Spleen (tissue), 11 donors: ENCODE data around the gene IZUMO4. TPM values are rescaled to one million over a fixed set of nuclear protein-coding genes. Genes with fewer than 3 reads are reported as not detected.

Source experiments
- DNase-seq: peaks from one replicate; pipeline ENCODE4 v3.0.0-alpha.2; 2020
- H3K27ac ChIP-seq, 8 donors: fragments of 200-600 bp; sonication (generic) in 7 of 8; 1 replicate in 4 of 8; 2 replicates in 4 of 8; pipeline versions ENCODE4 v1.5.0 to v1.8.0; 2016 to 2021; ENCODE audit warnings: inconsistent platforms in 4 of 8, mild to moderate bottlenecking in 4 of 8, moderate library complexity in 1 of 8
- H3K27me3 ChIP-seq, 7 donors: fragments of 200-600 bp; sonication (generic) in 6 of 7; replicated peaks in 1 of 7; 1 replicate in 4 of 7; 2 replicates in 3 of 7; pipeline versions ENCODE4 v1.5.0 to v1.8.0; 2016 to 2021; ENCODE audit warnings: inconsistent platforms in 3 of 7, mild to moderate bottlenecking in 1 of 7
- H3K36me3 ChIP-seq, 6 donors: fragments of 200-600 bp; sonication (generic) in 5 of 6; 1 replicate in 4 of 6; 2 replicates in 2 of 6; pipeline versions ENCODE4 v1.5.0 to v1.8.0; 2016 to 2021; ENCODE audit warnings: inconsistent platforms in 2 of 6
- H3K4me1 ChIP-seq, 6 donors: fragments of 200-600 bp; sonication (generic) in 5 of 6; 1 replicate in 3 of 6; 2 replicates in 3 of 6; pipeline versions ENCODE4 v1.5.0 to v1.8.0; 2016 to 2021; ENCODE audit warnings: inconsistent platforms in 3 of 6
- H3K4me3 ChIP-seq, 8 donors: fragments of 200-600 bp; sonication (generic) in 7 of 8; 1 replicate in 4 of 8; 2 replicates in 4 of 8; pipeline versions ENCODE4 v1.5.0 to v1.8.0; 2016 to 2021; ENCODE audit warnings: inconsistent platforms in 4 of 8, mild to moderate bottlenecking in 4 of 8, moderate library complexity in 2 of 8
- H3K9me3 ChIP-seq, 8 donors: fragments of 200-600 bp; sonication (generic) in 7 of 8; 1 replicate in 4 of 8; 2 replicates in 4 of 8; pipeline versions ENCODE4 v1.5.0 to v1.8.0; 2016 to 2021; ENCODE audit warnings: inconsistent platforms in 4 of 8
- CTCF ChIP-seq, 11 experiments: fragments of 200-600 bp in 7 of 11; fragments of 450-650 bp in 4 of 11; sonication (generic) in 4 of 11; IDR thresholded peaks in 8 of 11; conservative IDR thresholded peaks in 3 of 11; 1 replicate in 7 of 11; 2 replicates in 4 of 11; pipeline versions ENCODE4 v1.4.0 to v1.8.0; 2016 to 2021; ENCODE audit warnings: antibody characterized with exemption in 11 of 11, inconsistent platforms in 4 of 11, mild to moderate bottlenecking in 1 of 11
- POLR2A ChIP-seq, 3 donors: fragments of 450-650 bp; IDR thresholded peaks; one replicate each; pipeline ENCODE4 v1.5.1; 2017; ENCODE audit warnings: antibody characterized with exemption in 3 of 3, mild to moderate bottlenecking in 1 of 3
- POLR2AphosphoS5 ChIP-seq, 3 donors: sonication (generic); formaldehyde crosslinking; IDR thresholded peaks; one replicate each; pipeline ENCODE4 v1.5.1; 2017; ENCODE audit warnings: antibody characterized with exemption in 3 of 3
- WGBS, 5 donors: extraction: QIAGEN DNeasy Blood & Tissue Kit in 3 of 5; methylation state at CpG; one replicate each; pipeline versions ENCODE4 v1.1.5 to v1.1.7; 2013 to 2018; 5-methylcytosine and 5-hydroxymethylcytosine counted together
- intact Hi-C: fragments of 100-400 bp; cut with DNase I; formaldehyde crosslinking; loops from one replicate; pipeline ENCODE4 v1.15.0; 2023; ENCODE audit warnings: low total_unique reads
- polyA plus RNA-seq, 3 donors: library from polyadenylated mRNA; stranded (reverse); fragments of 200-250 nt; gene quantifications; one replicate each; pipeline ENCODE4 v1.2.1, GENCODE V29; 2013
- total RNA-seq, 7 donors: library from RNA; depleted of rRNA in 3 of 7; stranded (reverse); fragments of >200 nt in 3 of 7; fragmentation: NEBNext Ultra II Directional in 4 of 7; extraction: Animal tissue kit (Norgen Biotek cat#: 25700) in 4 of 7; gene quantifications; one replicate each; pipeline versions ENCODE4 v1.1.0 to v1.2.1, GENCODE V29; 2016 to 2021
- donor health status: healthy with polysubstance abuse.
- donor health status: DM: no; HTN: no; CAD: no; lungs with moderate emphysema.
- donor health status: DM: no; HTN: no; CAD: no.
- donor health status: Bipolar disorder and iron deficiency.
- donor health status: healthy.
- donor health status: DM: no; HTN: no; CAD: no.
- donor health status: DM: yes; HTN: yes; CAD: no.

The IZUMO4 gene
- total and polyA plus RNA-seq, 10 donors, result 1.9 to 25.9 (median 5.7) TPM

GRCh38 chr19:2138061-2138728 lies 41.5 kb downstream of the IZUMO4 start:
- Histone ChIP-seq H3K4me3 (no peak overlapping the region), H3K9me3 (no peaks in the 10 kb centered on the region), H3K27me3 (no peaks in the 10 kb centered on the region), H3K27ac (no peak overlapping the region), H3K4me1 (peaks cover 0 to 36% (median 3%) of the 10 kb centered on the region in 6 donors), H3K36me3 (peaks cover 3 to 87% (median 53%) of the 10 kb centered on the region in 6 donors)
- TF ChIP-seq POLR2AphosphoS5 (IDR thresholded peaks at IDR 0.05) (peak in 1 of 3 donors; percentile 6), POLR2A (IDR thresholded peaks at IDR 0.05) (no peak), CTCF (IDR thresholded peaks at IDR 0.05 in 8 of 11, conservative IDR thresholded peaks at IDR 0.05 in 3 of 11) (no peak)
- 93 to 97% (median 94%) methylated on average over 19 to 23 of the region's 23 CpGs for WGBS, 5 donors
- no peak for DNase-seq
- intact Hi-C loops, result no loop called here

GRCh38 chr19:2139385-2140137 lies 42.8 kb downstream of the IZUMO4 start:
- Histone ChIP-seq H3K4me1 (peaks cover 0 to 50% (median 11%) of the 10 kb centered on the region in 6 donors), H3K36me3 (peaks cover 3 to 84% (median 45%) of the 10 kb centered on the region in 6 donors), H3K4me3 (no peak overlapping the region), H3K27me3 (no peaks in the 10 kb centered on the region), H3K9me3 (no peaks in the 10 kb centered on the region), H3K27ac (no peak overlapping the region)
- TF ChIP-seq POLR2A (IDR thresholded peaks at IDR 0.05), result no peak
- peak in 1 of 3 donors; percentile 5 for TF ChIP-seq POLR2AphosphoS5 (IDR thresholded peaks at IDR 0.05)
- TF ChIP-seq CTCF (IDR thresholded peaks at IDR 0.05 in 8 of 11, conservative IDR thresholded peaks at IDR 0.05 in 3 of 11), result no peak
- 80 to 92% (median 88%) methylated on average over 19 to 22 of the region's 22 CpGs for WGBS, 5 donors
- intact Hi-C loops, result no loop called here
- no peak for DNase-seq

GRCh38 chr19:2140138-2140569 lies 43.4 kb downstream of the IZUMO4 start:
- TF ChIP-seq POLR2AphosphoS5 (IDR thresholded peaks at IDR 0.05), result no peak
- no peak for TF ChIP-seq POLR2A (IDR thresholded peaks at IDR 0.05)
- TF ChIP-seq CTCF (IDR thresholded peaks at IDR 0.05 in 8 of 11, conservative IDR thresholded peaks at IDR 0.05 in 3 of 11), result no peak
- peaks cover 3 to 84% (median 39%) of the 10 kb centered on the region in 6 donors for H3K36me3 ChIP-seq
- H3K4me1 ChIP-seq, result peaks cover 0 to 56% (median 16%) of the 10 kb centered on the region in 6 donors
- H3K27ac ChIP-seq, result no peak overlapping the region
- H3K9me3 ChIP-seq, result no peaks in the 10 kb centered on the region
- WGBS, 5 donors, result 71 to 89% (median 84%) methylated on average over 14 of the region's 14 CpGs
- H3K27me3 ChIP-seq, result no peaks in the 10 kb centered on the region
- no peak for DNase-seq
- H3K4me3 ChIP-seq, result no peak overlapping the region
- intact Hi-C loops, result no loop called here
